Kasumi-1 (cell line): ENCODE measurements around the gene NDUFAB1.
"Not testable (repeated sequence)": the region's sequence is repeated elsewhere in the genome, so short reads cannot be mapped to it uniquely, and the experiment has no call there.

ENCODE experiments used
- DNase-seq, 2 experiments: peaks; one replicate each; lab custom pipeline; 2025; lab: John Stamatoyannopoulos, UW

NDUFAB1 gene

GRCh38 chr16:23554536-23554935 is 41.6 kb downstream of the NDUFAB1 start:
- DNase-seq, result no peak

- no peak for DNase-seq
These were observed 44.0 kb downstream of the NDUFAB1 start for GRCh38 chr16:23552161-23552560.

- DNase-seq, result no peak
These were observed 46.2 kb downstream of the NDUFAB1 start for GRCh38 chr16:23549938-23550337.

GRCh38 chr16:23544436-23544835 is 51.7 kb downstream of the NDUFAB1 start:
- no peak for DNase-seq

GRCh38 chr16:23540817-23541178 is 55.3 kb downstream of the NDUFAB1 start:
- not testable (repeated sequence) for DNase-seq

- DNase-seq, result no peak
These were observed 55.9 kb downstream of the NDUFAB1 start for GRCh38 chr16:23539984-23540816.

- DNase-seq, result no peak
These were observed 57.2 kb downstream of the NDUFAB1 start for GRCh38 chr16:23538919-23539278.

GRCh38 chr16:23537390-23537789 is 58.7 kb downstream of the NDUFAB1 start:
- no peak for DNase-seq

- no peak for DNase-seq
These were observed 60.2 kb downstream of the NDUFAB1 start for GRCh38 chr16:23535901-23536300.

GRCh38 chr16:23534868-23535860 is 61.0 kb downstream of the NDUFAB1 start:
- no peak for DNase-seq

GRCh38 chr16:23532448-23532847 is 63.7 kb downstream of the NDUFAB1 start:
- DNase-seq, result no peak
